IMR-90 (cell line): ENCODE results near the gene IFI44L. TPM values are rescaled to one million over a fixed set of nuclear protein-coding genes. Genes with fewer than 3 reads are reported as not detected.

ENCODE experiments used
- ATAC-seq: fragments of 200-7000 bp; cut with Tn5 transposase; 2 replicates; pipeline ENCODE4 v1.9.1; 2020; ENCODE audit warnings: low read depth, mild to moderate bottlenecking, moderate library complexity
- BruUV-seq: library from RNA; stranded (reverse); fragments of 400-500 nt; replicated peaks from 2 replicates; lab custom pipeline; 2021; lab: Mats Ljungman, UMichigan
- CTCF ChIA-PET: fragments of 300-600 bp; formaldehyde crosslinking; extraction: SDS; loops from one replicate; lab custom pipeline; 2021; ENCODE audit warnings: antibody characterized with exemption; lab: Yijun Ruan, JAX
- POLR2A ChIA-PET: fragments of 300-600 bp; sonication (Branson Sonifier 250); formaldehyde crosslinking; loops from one replicate; lab custom pipeline; 2022; ENCODE audit warnings: antibody characterized with exemption; ENCODE audit not compliant: unreplicated experiment; lab: Charles Lee
- DNase-seq: peaks from one replicate; pipeline ENCODE4 v3.0.0; 2013
- H2AFZ ChIP-seq: replicated peaks from 2 replicates; pipeline ENCODE3; 2013; ENCODE audit warnings: low read length, mild to moderate bottlenecking; ENCODE audit not compliant: poor library complexity
- H2AK5ac ChIP-seq: 2 replicates; pipeline ENCODE4 v1.6.1; 2013; ENCODE audit warnings: low read depth, low read length, inconsistent platforms
- H2AK9ac ChIP-seq: replicated peaks from 2 replicates; pipeline ENCODE3; 2013; ENCODE audit warnings: mild to moderate bottlenecking, low read depth, low read length, moderate library complexity; ENCODE audit not compliant: poor library complexity
- H2BK120ac ChIP-seq: 2 replicates; pipeline ENCODE4 v1.6.1; 2013; ENCODE audit warnings: low read depth, low read length, inconsistent platforms
- H2BK15ac ChIP-seq: 3 replicates; pipeline ENCODE4 v1.6.1; 2013; ENCODE audit warnings: low read depth, low read length, inconsistent platforms
- H2BK20ac ChIP-seq: 2 replicates; pipeline ENCODE4 v1.6.1; 2013; ENCODE audit warnings: low read depth, mild to moderate bottlenecking, inconsistent platforms, low read length, moderate library complexity
- H2BK5ac ChIP-seq: 2 replicates; pipeline ENCODE4 v1.6.1; 2013; ENCODE audit warnings: mild to moderate bottlenecking, low read depth, low read length, inconsistent platforms; ENCODE audit not compliant: poor library complexity, severe bottlenecking
- H3K14ac ChIP-seq: replicated peaks from 2 replicates; pipeline ENCODE4 v1.6.1; 2013; ENCODE audit warnings: low read depth, low read length, inconsistent platforms
- H3K18ac ChIP-seq: 2 replicates; pipeline ENCODE4 v1.6.1; 2013; ENCODE audit warnings: low read depth, low read length, control low read depth
- H3K23ac ChIP-seq: 2 replicates; pipeline ENCODE4 v1.6.1; 2013; ENCODE audit warnings: low read depth, low read length, inconsistent platforms
- H3K27ac ChIP-seq: 2 replicates; pipeline ENCODE4 v1.5.1; 2013; ENCODE audit warnings: mild to moderate bottlenecking, control low read depth, low read length; ENCODE audit not compliant: insufficient read depth
- H3K27me3 ChIP-seq: 2 replicates; pipeline ENCODE4 v1.6.1; 2013; ENCODE audit warnings: low read length; ENCODE audit not compliant: control insufficient read depth, insufficient read depth
- H3K36me3 ChIP-seq: 2 replicates; pipeline ENCODE4 v1.6.1; 2013; ENCODE audit warnings: low read length, mixed read lengths; ENCODE audit not compliant: control insufficient read depth, insufficient read depth
- H3K4ac ChIP-seq: 2 replicates; pipeline ENCODE4 v1.6.1; 2013; ENCODE audit warnings: low read depth, low read length, inconsistent platforms
- H3K4me1 ChIP-seq: 2 replicates; pipeline ENCODE4 v1.6.1; 2013; ENCODE audit warnings: low read length, mixed read lengths; ENCODE audit not compliant: control insufficient read depth, insufficient read depth
- H3K4me2 ChIP-seq: 2 replicates; pipeline ENCODE4 v1.6.1; 2013; ENCODE audit warnings: low read depth, mild to moderate bottlenecking, control low read depth, low read length, moderate library complexity
- H3K4me3 ChIP-seq: 2 replicates; pipeline ENCODE4 v1.5.1; 2013; ENCODE audit warnings: low read depth, mild to moderate bottlenecking, control low read depth, low read length, moderate library complexity; ENCODE audit not compliant: insufficient read depth
- H3K56ac ChIP-seq: 2 replicates; pipeline ENCODE4 v1.6.1; 2013; ENCODE audit warnings: low read length, inconsistent platforms; ENCODE audit not compliant: insufficient read depth; ENCODE audit errors: extremely low read depth
- H3K79me1 ChIP-seq, 2 experiments: 2 replicates each; pipeline ENCODE4 v1.6.1; 2013; ENCODE audit warnings: low read length in 2 of 2, inconsistent platforms in 1 of 2, low read depth in 1 of 2
- H3K9ac ChIP-seq: 2 replicates; pipeline ENCODE4 v1.6.1; 2013; ENCODE audit warnings: low read depth, low read length, control low read depth
- H3K9me1 ChIP-seq: 2 replicates; pipeline ENCODE4 v1.6.1; 2013; ENCODE audit warnings: low read length, inconsistent platforms; ENCODE audit not compliant: insufficient read depth
- H3K9me3 ChIP-seq: 2 replicates; pipeline ENCODE4 v1.6.1; 2013; ENCODE audit warnings: low read length; ENCODE audit not compliant: control insufficient read depth, insufficient read depth
- H4K20me1 ChIP-seq: 2 replicates; pipeline ENCODE4 v1.6.1; 2013; ENCODE audit warnings: low read length, inconsistent platforms; ENCODE audit not compliant: insufficient read depth
- H4K5ac ChIP-seq: 2 replicates; pipeline ENCODE4 v1.6.1; 2013; ENCODE audit warnings: mild to moderate bottlenecking, low read depth, low read length, control low read depth
- H4K8ac ChIP-seq, 2 experiments: 2 replicates each; pipeline ENCODE4 v1.6.1; 2013; ENCODE audit warnings: low read depth in 2 of 2, low read length in 2 of 2, control low read depth in 1 of 2, inconsistent platforms in 1 of 2
- H4K91ac ChIP-seq: 2 replicates; pipeline ENCODE4 v1.6.1; 2013; ENCODE audit warnings: low read depth, low read length, inconsistent platforms; ENCODE audit not compliant: insufficient read depth
- BHLHE40 ChIP-seq: fragments of 150-350 bp; IDR thresholded peaks from 2 replicates; pipeline ENCODE4 v1.6.1; 2016; ENCODE audit warnings: mild to moderate bottlenecking, low read depth, low read length
- CEBPB ChIP-seq: IDR thresholded peaks from 2 replicates; pipeline ENCODE4 v1.6.1; 2012; ENCODE audit warnings: low read depth, low read length, improper control_type of control experiment
- CHD1 ChIP-seq: IDR thresholded peaks from 2 replicates; pipeline ENCODE4 v1.6.1; 2012; ENCODE audit warnings: low read depth, low read length, improper control_type of control experiment
- ELK1 ChIP-seq: fragments of 150-350 bp; IDR thresholded peaks from 2 replicates; pipeline ENCODE4 v1.6.1; 2016; ENCODE audit warnings: low read depth, mild to moderate bottlenecking, low read length, moderate library complexity, borderline replicate concordance
- FOS ChIP-seq: fragments of 150-350 bp; IDR thresholded peaks from 2 replicates; pipeline ENCODE4 v1.6.1; 2016; ENCODE audit warnings: low read depth, low read length
- MAFK ChIP-seq: IDR thresholded peaks from 2 replicates; pipeline ENCODE4 v1.6.1; 2012; ENCODE audit warnings: low read depth, low read length, improper control_type of control experiment
- MAZ ChIP-seq: IDR thresholded peaks from 2 replicates; pipeline ENCODE4 v1.6.1; 2012; ENCODE audit warnings: low read depth, mild to moderate bottlenecking, low read length, improper control_type of control experiment, moderate library complexity, borderline replicate concordance
- MXI1 ChIP-seq: IDR thresholded peaks from 2 replicates; pipeline ENCODE4 v1.6.1; 2012; ENCODE audit warnings: low read depth, mild to moderate bottlenecking, low read length, moderate library complexity, borderline replicate concordance
- NFE2L2 ChIP-seq: fragments of 150-350 bp; IDR thresholded peaks from 2 replicates; pipeline ENCODE4 v1.6.1; 2016; ENCODE audit warnings: low read depth, mild to moderate bottlenecking, low read length
- POLR2A ChIP-seq: IDR thresholded peaks from 2 replicates; pipeline ENCODE4 v1.6.1; 2012; ENCODE audit warnings: mild to moderate bottlenecking, low read depth, low read length
- RAD21 ChIP-seq: IDR thresholded peaks from 2 replicates; pipeline ENCODE4 v1.6.1; 2012; ENCODE audit warnings: low read length, improper control_type of control experiment
- RCOR1 ChIP-seq: IDR thresholded peaks from 2 replicates; pipeline ENCODE4 v1.6.1; 2012; ENCODE audit warnings: mild to moderate bottlenecking, low read length, improper control_type of control experiment; ENCODE audit not compliant: insufficient replicate concordance
- RFX5 ChIP-seq: IDR thresholded peaks from 2 replicates; pipeline ENCODE4 v1.8.0; 2012; ENCODE audit warnings: low read depth, mild to moderate bottlenecking, low read length, moderate library complexity
- SMC3 ChIP-seq: fragments of 150-350 bp; IDR thresholded peaks from 2 replicates; pipeline ENCODE4 v1.6.1; 2016; ENCODE audit warnings: low read depth, mild to moderate bottlenecking, antibody characterized with exemption, low read length, moderate library complexity
- USF2 ChIP-seq: fragments of 150-350 bp; IDR thresholded peaks from 2 replicates; pipeline ENCODE4 v1.6.1; 2017; ENCODE audit warnings: mild to moderate bottlenecking, antibody characterized with exemption, low read length, low read depth
- WGBS, 2 experiments: methylation state at CpG; one replicate each; pipeline versions ENCODE4 v1.1.5 to v1.1.7; 2013; ENCODE audit warnings: missing lambda C conversion rate in 2 of 2; ENCODE audit not compliant: insufficient read length in 1 of 2; ENCODE audit errors: extremely low coverage in 2 of 2; 5-methylcytosine and 5-hydroxymethylcytosine counted together
- dilution Hi-C: fragments of 300-500 bp; cut with HindIII; formaldehyde crosslinking; loops from one replicate; pipeline ENCODE4 v1.14.3; 2018; ENCODE audit warnings: low sequenced_read_pairs; ENCODE audit not compliant: unreplicated experiment
- in situ Hi-C: fragments of 300-500 bp; cut with MboI; formaldehyde crosslinking; loops from 3 replicates; pipeline ENCODE4 v1.14.3; 2019; ENCODE audit warnings: low sequenced_read_pairs, inconsistent platforms, mixed read lengths
- intact Hi-C: fragments of 100-400 bp; cut with micrococcal nuclease; formaldehyde crosslinking; loops from 2 replicates; pipeline ENCODE4 v1.10.0; 2022
- polyA plus RNA-seq, 3 experiments: library from polyadenylated mRNA; depleted of rRNA; stranded (reverse); fragments of >200 nt; gene quantifications; 2 replicates each; pipeline ENCODE4 v1.2.3, GENCODE V29; 2012; ENCODE audit warnings: low replicate concordance in 1 of 3
- total RNA-seq: library from RNA; depleted of rRNA; stranded (reverse); fragments of >200 nt; gene quantifications from 2 replicates; pipeline ENCODE4 v1.2.3, GENCODE V29; 2012
- TF ChIP-seq, protein P1 (sequence below): conservative IDR thresholded peaks from 2 replicates; pipeline ENCODE4 v1.5.1; 2012; ENCODE audit warnings: mild to moderate bottlenecking, low read depth, low read length, improper control_type of control experiment

The IFI44L gene
- total and polyA plus RNA-seq, 2 of the 4 experiments (the other 2 are of a cell fraction): 0.18 to 0.19 TPM

DNA sequence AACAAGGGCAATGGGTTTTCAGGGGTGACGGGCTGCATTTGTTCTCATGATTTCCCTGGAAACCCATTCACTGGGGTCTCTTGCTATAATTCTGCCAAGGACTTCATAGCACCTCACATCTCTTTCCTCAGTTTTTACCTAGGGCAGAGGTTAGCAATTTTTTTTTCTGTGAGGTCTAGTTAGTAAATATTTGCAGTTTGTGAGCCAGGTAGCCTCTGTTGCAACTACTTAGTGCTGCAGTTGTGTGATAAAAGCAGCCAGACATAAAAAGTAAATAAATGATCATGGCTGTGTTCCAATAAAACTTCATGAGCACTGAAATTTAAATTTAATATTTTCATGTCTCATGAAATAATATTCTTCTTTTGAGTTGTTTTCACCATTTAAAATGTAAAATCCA, 67.1 kb downstream of the IFI44L start:
- CTCF ChIA-PET: interaction anchor here (0.7 to 1.8 kb wide), 2 partner anchors 9 to 1388 kb away, joined by 3 to 4 read pairs; no protein-coding TSS in a partner anchor
- in situ Hi-C loops (no loop called here), intact Hi-C loops (loop anchor here (5.0 kb wide), 2 partner anchors 150 to 510 kb away; no protein-coding TSS in a partner anchor)

More for the DNA sequence above, 67.1 kb downstream of the IFI44L start:
- H3K4ac ChIP-seq: no peak overlapping the region
- POLR2A ChIA-PET: no interaction called here
- DNase-seq: no peak
- WGBS, 2 experiments: no CpG with 5 or more reads among the region's 1 CpG
- H3K23ac ChIP-seq: no peak overlapping the region
- no peaks in the 10 kb centered on the region for H3K27me3 ChIP-seq
- H3K9me3 ChIP-seq: no peaks in the 10 kb centered on the region
- no peak overlapping the region for H4K91ac ChIP-seq
- H2AK5ac ChIP-seq: no peak overlapping the region
- H2BK120ac ChIP-seq: no peak overlapping the region
- no peak overlapping the region for H4K8ac ChIP-seq
- H3K27ac ChIP-seq: no peak overlapping the region
- no TSS peak for BruUV-seq
- TF ChIP-seq CEBPB (no peak), MAZ (no peak), NFE2L2 (no peak), RCOR1 (no peak), FOS (no peak), USF2 (no peak), CHD1 (no peak), POLR2A (no peak), SMC3 (no peak), BHLHE40 (no peak), RAD21 (no peak), MXI1 (no peak), ELK1 (no peak), RFX5 (no peak), MAFK (no peak)
- TF ChIP-seq, protein P1, sequence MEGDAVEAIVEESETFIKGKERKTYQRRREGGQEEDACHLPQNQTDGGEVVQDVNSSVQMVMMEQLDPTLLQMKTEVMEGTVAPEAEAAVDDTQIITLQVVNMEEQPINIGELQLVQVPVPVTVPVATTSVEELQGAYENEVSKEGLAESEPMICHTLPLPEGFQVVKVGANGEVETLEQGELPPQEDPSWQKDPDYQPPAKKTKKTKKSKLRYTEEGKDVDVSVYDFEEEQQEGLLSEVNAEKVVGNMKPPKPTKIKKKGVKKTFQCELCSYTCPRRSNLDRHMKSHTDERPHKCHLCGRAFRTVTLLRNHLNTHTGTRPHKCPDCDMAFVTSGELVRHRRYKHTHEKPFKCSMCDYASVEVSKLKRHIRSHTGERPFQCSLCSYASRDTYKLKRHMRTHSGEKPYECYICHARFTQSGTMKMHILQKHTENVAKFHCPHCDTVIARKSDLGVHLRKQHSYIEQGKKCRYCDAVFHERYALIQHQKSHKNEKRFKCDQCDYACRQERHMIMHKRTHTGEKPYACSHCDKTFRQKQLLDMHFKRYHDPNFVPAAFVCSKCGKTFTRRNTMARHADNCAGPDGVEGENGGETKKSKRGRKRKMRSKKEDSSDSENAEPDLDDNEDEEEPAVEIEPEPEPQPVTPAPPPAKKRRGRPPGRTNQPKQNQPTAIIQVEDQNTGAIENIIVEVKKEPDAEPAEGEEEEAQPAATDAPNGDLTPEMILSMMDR: no peak
- H3K4me3 ChIP-seq: no peak overlapping the region
- no peaks in the 10 kb centered on the region for H3K36me3 ChIP-seq
- H3K56ac ChIP-seq: no peak overlapping the region
- H3K9ac ChIP-seq: no peak overlapping the region
- no peak overlapping the region for H2BK15ac ChIP-seq
- H3K18ac ChIP-seq: no peak overlapping the region
- dilution Hi-C loops: no loop called here
- H2BK5ac ChIP-seq: no peak overlapping the region
- H3K4me2 ChIP-seq: no peak overlapping the region
- no peak overlapping the region for H2AFZ ChIP-seq
- ATAC-seq: no peak
- H2AK9ac ChIP-seq: no peak overlapping the region
- H3K79me1 ChIP-seq: no peaks in the 10 kb centered on the region
- no peak overlapping the region for H4K5ac ChIP-seq
- no peak overlapping the region; the same call in 1 of the 2 replicates for H2BK20ac ChIP-seq
- H3K9me1 ChIP-seq: no peaks in the 10 kb centered on the region
- H4K20me1 ChIP-seq: no peaks in the 10 kb centered on the region
- H3K14ac ChIP-seq: no peak overlapping the region
- H3K4me1 ChIP-seq: no peaks in the 10 kb centered on the region
